ENCODE data around the gene GRK6. TPM values are rescaled to one million over a fixed set of nuclear protein-coding genes. Genes with fewer than 3 reads are reported as not detected.

GRK6 gene
- total RNA-seq, 2 experiments from 2014 or later: 186 to 192 TPM

DNA sequence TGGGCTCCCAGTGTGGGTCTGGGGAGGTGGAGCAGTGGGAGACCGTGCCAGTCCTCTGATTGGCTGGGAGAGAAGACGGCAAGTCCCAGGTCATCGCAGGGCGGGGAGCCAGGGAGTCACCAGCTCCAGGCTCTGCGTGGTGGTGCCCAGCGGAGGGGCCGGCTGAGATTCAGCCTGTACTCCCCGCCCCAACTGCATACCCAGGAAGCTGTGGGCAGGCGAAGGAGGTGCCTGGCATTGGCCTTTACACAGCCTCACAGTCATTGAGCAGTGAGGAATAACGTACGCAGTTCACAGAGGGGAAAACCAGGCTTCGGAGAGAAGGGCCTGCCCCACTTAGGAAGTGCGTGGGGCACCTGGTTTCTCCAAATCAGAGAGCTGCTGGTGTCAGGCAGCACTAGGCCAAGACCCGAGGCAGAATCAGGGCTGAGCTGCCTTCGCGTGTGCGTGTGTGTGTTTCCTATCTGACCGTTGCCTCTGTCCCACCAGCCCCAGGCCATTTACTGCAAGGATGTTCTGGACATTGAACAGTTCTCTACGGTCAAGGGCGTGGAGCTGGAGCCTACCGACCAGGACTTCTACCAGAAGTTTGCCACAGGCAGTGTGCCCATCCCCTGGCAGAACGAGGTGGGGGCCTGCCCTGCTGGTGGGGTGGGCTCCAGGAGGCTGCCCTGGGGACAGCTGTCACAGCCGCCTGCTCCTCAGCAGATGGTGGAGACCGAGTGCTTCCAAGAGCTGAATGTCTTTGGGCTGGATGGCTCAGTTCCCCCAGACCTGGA, 13.9 kb downstream of the GRK6 start:
- no peaks in the 10 kb centered on the region for H3K9me3 Mint-ChIP-seq
- H3K4me3 Mint-ChIP-seq: peak overlapping the region; percentile 44
- TF ChIP-seq, protein P1, sequence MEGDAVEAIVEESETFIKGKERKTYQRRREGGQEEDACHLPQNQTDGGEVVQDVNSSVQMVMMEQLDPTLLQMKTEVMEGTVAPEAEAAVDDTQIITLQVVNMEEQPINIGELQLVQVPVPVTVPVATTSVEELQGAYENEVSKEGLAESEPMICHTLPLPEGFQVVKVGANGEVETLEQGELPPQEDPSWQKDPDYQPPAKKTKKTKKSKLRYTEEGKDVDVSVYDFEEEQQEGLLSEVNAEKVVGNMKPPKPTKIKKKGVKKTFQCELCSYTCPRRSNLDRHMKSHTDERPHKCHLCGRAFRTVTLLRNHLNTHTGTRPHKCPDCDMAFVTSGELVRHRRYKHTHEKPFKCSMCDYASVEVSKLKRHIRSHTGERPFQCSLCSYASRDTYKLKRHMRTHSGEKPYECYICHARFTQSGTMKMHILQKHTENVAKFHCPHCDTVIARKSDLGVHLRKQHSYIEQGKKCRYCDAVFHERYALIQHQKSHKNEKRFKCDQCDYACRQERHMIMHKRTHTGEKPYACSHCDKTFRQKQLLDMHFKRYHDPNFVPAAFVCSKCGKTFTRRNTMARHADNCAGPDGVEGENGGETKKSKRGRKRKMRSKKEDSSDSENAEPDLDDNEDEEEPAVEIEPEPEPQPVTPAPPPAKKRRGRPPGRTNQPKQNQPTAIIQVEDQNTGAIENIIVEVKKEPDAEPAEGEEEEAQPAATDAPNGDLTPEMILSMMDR (IDR thresholded peaks at IDR 0.05): no peak
- Histone ChIP-seq H3K4me1 (ENCODE audit: insufficient read depth, low read length) (peaks cover 98% of the 10 kb centered on the region), H3K27me3 (ENCODE audit: control insufficient read depth in 1 of 2, insufficient read depth in 2 of 2, low read length in 2 of 2) (no peaks in the 10 kb centered on the region), H3K27ac (ENCODE audit: low read depth in 1 of 2, low read length in 2 of 2) (peak overlapping the region; percentile 78 to 87), H3K36me3 (ENCODE audit: insufficient read depth, low read length) (peaks cover 73% of the 10 kb centered on the region), H3K4me3 (ENCODE audit: low read length) (no peak overlapping the region), H3K9me3 (ENCODE audit: control insufficient read depth in 1 of 2, insufficient read depth in 1 of 2, low read length in 2 of 2) (no peaks in the 10 kb centered on the region)
- H3K27me3 Mint-ChIP-seq: no peaks in the 10 kb centered on the region
- DNase-seq: peak in 7 of 14 experiments; percentile 35 to 91 (median 56)
- H3K4me1 Mint-ChIP-seq (ENCODE audit: low read depth): peaks cover 67% of the 10 kb centered on the region
- H3K36me3 Mint-ChIP-seq (ENCODE audit: low read depth): peaks cover 83% of the 10 kb centered on the region
- peak; percentile 65 for ATAC-seq (ENCODE audit: poor library complexity)
- ChIA-PET POLR2A (interaction anchor here (0.8 to 15.3 kb wide), 10 partner anchors 8 to 64 kb away, joined by 3 to 661 read pairs (median 5); partner anchors contain the start of gene GRK6), CTCF (interaction anchor here (1.2 to 7.7 kb wide), 3 partner anchors 9 to 37 kb away, joined by 4 to 61 read pairs (median 39); no protein-coding TSS in a partner anchor)
- intact Hi-C loops (cut with DNase I, micrococcal nuclease): no loop called here
- peak overlapping the region; percentile 88 for H3K27ac Mint-ChIP-seq

DNA sequence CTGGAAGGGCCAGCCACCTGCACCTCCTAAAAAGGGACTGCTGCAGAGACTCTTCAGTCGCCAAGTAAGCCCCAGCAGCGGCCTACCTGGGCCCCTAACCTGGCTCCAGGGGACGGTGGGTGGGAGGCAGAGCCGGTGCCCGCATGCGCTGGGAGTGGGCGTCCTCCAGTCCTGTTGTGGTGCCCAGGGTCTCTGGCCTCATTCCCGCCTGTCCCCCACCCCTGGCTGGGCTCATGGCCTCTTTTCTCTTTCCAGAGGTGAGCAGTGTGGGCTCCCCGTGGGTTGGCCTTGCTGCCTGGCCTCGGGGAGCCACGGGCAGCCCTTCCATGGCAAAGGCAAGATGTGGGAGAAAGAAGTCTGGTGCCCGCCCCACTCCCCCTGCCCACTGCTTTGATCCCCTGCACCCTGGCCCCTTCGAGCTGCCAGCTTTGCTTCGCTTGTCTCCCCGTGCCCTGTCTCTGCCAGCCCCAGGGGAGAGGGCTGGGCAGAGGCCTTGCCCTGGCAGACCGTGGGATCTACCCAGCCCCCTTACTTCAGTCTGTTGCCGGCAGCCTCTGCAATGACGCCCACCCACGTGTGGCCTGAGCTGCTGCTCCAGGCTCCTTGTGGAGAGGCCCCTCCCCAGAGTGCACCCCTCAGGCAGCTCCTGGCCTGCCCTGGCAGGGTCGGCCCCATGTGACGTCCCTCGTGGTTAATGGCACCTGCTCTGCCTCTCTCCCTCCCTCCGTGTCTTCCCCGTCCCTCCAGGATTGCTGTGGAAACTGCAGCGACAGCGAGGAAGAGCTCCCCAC, 14.7 kb downstream of the GRK6 start:
- no peak overlapping the region for H3K4me3 ChIP-seq (ENCODE audit: low read length)
- ChIA-PET CTCF (interaction anchor here (1.3 to 7.7 kb wide), 3 partner anchors 10 to 38 kb away, joined by 5 to 61 read pairs (median 39); no protein-coding TSS in a partner anchor), POLR2A (interaction anchor here (0.7 to 15.3 kb wide), 6 partner anchors 8 to 57 kb away, joined by 3 to 661 read pairs (median 12); partner anchors contain the start of gene GRK6)
- intact Hi-C loops (cut with DNase I, micrococcal nuclease): no loop called here
- Mint-ChIP-seq H3K27ac (peak overlapping the region; percentile 88), H3K9me3 (no peaks in the 10 kb centered on the region), H3K4me1 (ENCODE audit: low read depth) (peaks cover 75% of the 10 kb centered on the region), H3K4me3 (no peak overlapping the region), H3K27me3 (no peaks in the 10 kb centered on the region), H3K36me3 (ENCODE audit: low read depth) (peaks cover 82% of the 10 kb centered on the region)
- peaks cover 98% of the 10 kb centered on the region for H3K4me1 ChIP-seq (ENCODE audit: insufficient read depth, low read length)
- TF ChIP-seq, protein P1 (IDR thresholded peaks at IDR 0.05): no peak
- DNase-seq (peak in 1 of 14 experiments; percentile 19), ATAC-seq (ENCODE audit: poor library complexity) (no peak)
- peak overlapping the region; percentile 78 to 87 for H3K27ac ChIP-seq (ENCODE audit: low read depth in 1 of 2, low read length in 2 of 2)
- H3K36me3 ChIP-seq (ENCODE audit: insufficient read depth, low read length): peaks cover 65% of the 10 kb centered on the region
- H3K9me3 ChIP-seq (ENCODE audit: control insufficient read depth in 1 of 2, insufficient read depth in 1 of 2, low read length in 2 of 2): no peaks in the 10 kb centered on the region
- H3K27me3 ChIP-seq (ENCODE audit: control insufficient read depth in 1 of 2, insufficient read depth in 2 of 2, low read length in 2 of 2): no peaks in the 10 kb centered on the region

GRCh38 chr5:177442066-177442826, 15.8 kb downstream of the GRK6 start:
- H3K4me1 ChIP-seq (ENCODE audit: insufficient read depth, low read length): peaks cover 92% of the 10 kb centered on the region
- H3K27me3 ChIP-seq (ENCODE audit: control insufficient read depth in 1 of 2, insufficient read depth in 2 of 2, low read length in 2 of 2): no peaks in the 10 kb centered on the region
- ATAC-seq (ENCODE audit: poor library complexity) (no peak), DNase-seq (peak in 1 of 14 experiments; percentile 20)
- CTCF ChIA-PET: interaction anchor here (1.3 to 16.6 kb wide), 3 partner anchors 11 to 37 kb away, joined by 5 to 352 read pairs (median 61); partner anchors contain the start of genes F12 and PFN3
- H3K4me3 ChIP-seq (ENCODE audit: low read length): no peak overlapping the region
- Mint-ChIP-seq H3K9me3 (no peaks in the 10 kb centered on the region), H3K36me3 (ENCODE audit: low read depth) (peaks cover 71% of the 10 kb centered on the region), H3K4me1 (ENCODE audit: low read depth) (peaks cover 66% of the 10 kb centered on the region), H3K27me3 (no peaks in the 10 kb centered on the region), H3K4me3 (peak overlapping the region; percentile 12), H3K27ac (peak overlapping the region; percentile 88)
- TF ChIP-seq, protein P1 (IDR thresholded peaks at IDR 0.05): no peak
- no peaks in the 10 kb centered on the region for H3K9me3 ChIP-seq (ENCODE audit: control insufficient read depth in 1 of 2, insufficient read depth in 1 of 2, low read length in 2 of 2)
- intact Hi-C loops (cut with DNase I, micrococcal nuclease): no loop called here
- H3K36me3 ChIP-seq (ENCODE audit: insufficient read depth, low read length): peaks cover 56% of the 10 kb centered on the region
- H3K27ac ChIP-seq (ENCODE audit: low read depth in 1 of 2, low read length in 2 of 2): peak overlapping the region in 1 of 2 donors; percentile 78
- POLR2A ChIA-PET: interaction anchor here (0.7 to 15.3 kb wide), 4 partner anchors 12 to 39 kb away, joined by 4 to 661 read pairs (median 260); partner anchors contain the start of genes F12, GRK6 and PFN3

All from CD4-positive, alpha-beta T cell (primary cell).